Endometrial microvascular endothelial cells (primary cell): ENCODE data around the gene GON4L. TPM values are rescaled to one million over a fixed set of nuclear protein-coding genes. Genes with fewer than 3 reads are reported as not detected.
"Not testable (repeated sequence)": the region's sequence is repeated elsewhere in the genome, so short reads cannot be mapped to it uniquely, and the experiment has no call there.

Experiments
- in situ Hi-C: cut with HindIII; loops from 2 replicates; pipeline ENCODE4 v1.10.0; 2017; ENCODE audit warnings: low sequenced_read_pairs, low pct_unique_long_range_greater_than_20kb; ENCODE audit errors: inconsistent ontology term
- total RNA-seq: library from RNA; depleted of rRNA; stranded (reverse); fragments of >200 nt; gene quantifications from one replicate; pipeline ENCODE4 v1.2.3, GENCODE V29; 2015; ENCODE audit errors: inconsistent ontology term

The GON4L gene
- total RNA-seq, 1 donor from 2014 or later = 19.0 TPM

- in situ Hi-C loops = no loop called here
Measured at GRCh38 chr1:155877945-155878344, 20.9 kb upstream of the GON4L start.

- in situ Hi-C loops = no loop called here
Measured at GRCh38 chr1:155873860-155874259, 16.8 kb upstream of the GON4L start.

GRCh38 chr1:155872527-155872926, 15.5 kb upstream of the GON4L start:
- in situ Hi-C loops = no loop called here

GRCh38 chr1:155871390-155871789, 14.4 kb upstream of the GON4L start:
- in situ Hi-C loops = no loop called here

GRCh38 chr1:155867766-155868165, 10.8 kb upstream of the GON4L start:
- in situ Hi-C loops = no loop called here

GRCh38 chr1:155864393-155864792, 7.4 kb upstream of the GON4L start:
- in situ Hi-C loops = no loop called here

- in situ Hi-C loops = no loop called here
Measured at GRCh38 chr1:155861896-155862295, 4.9 kb upstream of the GON4L start.

- in situ Hi-C loops = no loop called here
Measured at GRCh38 chr1:155860970-155861510, 4.0 kb upstream of the GON4L start.

GRCh38 chr1:155859881-155860871, 3.2 kb upstream of the GON4L start:
- in situ Hi-C loops = no loop called here

- in situ Hi-C loops = no loop called here
Measured at GRCh38 chr1:155859234-155859829, 2.3 kb upstream of the GON4L start, which contains the start of gene SYT11. SYT11 (plus strand) TSS chr1:155859567; CDS start chr1:155859762, 195 bp downstream.

GRCh38 chr1:155858800-155859233, 1.8 kb upstream of the GON4L start:
- in situ Hi-C loops = no loop called here

- in situ Hi-C loops = no loop called here
Measured at GRCh38 chr1:155856257-155856974, 598 bp downstream of the GON4L start.

- in situ Hi-C loops = no loop called here
Measured at GRCh38 chr1:155850345-155850744, 6.7 kb downstream of the GON4L start.

GRCh38 chr1:155847823-155848529, 9.0 kb downstream of the GON4L start:
- in situ Hi-C loops = no loop called here

- in situ Hi-C loops = no loop called here
Measured at GRCh38 chr1:155844860-155845421, 12.1 kb downstream of the GON4L start.

GRCh38 chr1:155840386-155840785, 16.6 kb downstream of the GON4L start:
- in situ Hi-C loops = no loop called here

GRCh38 chr1:155835548-155835947, 21.5 kb downstream of the GON4L start:
- in situ Hi-C loops = no loop called here

- in situ Hi-C loops = not testable (repeated sequence)
Measured at GRCh38 chr1:155834927-155835399, 22.1 kb downstream of the GON4L start.
